Fibroblast of skin of left quadriceps (primary cell): ENCODE data around the gene RAB27B.

Source experiments
- DNase-seq, 2 experiments: peaks; one replicate each; pipeline ENCODE4 v3.0.0-alpha.2; 2013; ENCODE audit warnings: low read depth in 2 of 2

The RAB27B gene

DNA sequence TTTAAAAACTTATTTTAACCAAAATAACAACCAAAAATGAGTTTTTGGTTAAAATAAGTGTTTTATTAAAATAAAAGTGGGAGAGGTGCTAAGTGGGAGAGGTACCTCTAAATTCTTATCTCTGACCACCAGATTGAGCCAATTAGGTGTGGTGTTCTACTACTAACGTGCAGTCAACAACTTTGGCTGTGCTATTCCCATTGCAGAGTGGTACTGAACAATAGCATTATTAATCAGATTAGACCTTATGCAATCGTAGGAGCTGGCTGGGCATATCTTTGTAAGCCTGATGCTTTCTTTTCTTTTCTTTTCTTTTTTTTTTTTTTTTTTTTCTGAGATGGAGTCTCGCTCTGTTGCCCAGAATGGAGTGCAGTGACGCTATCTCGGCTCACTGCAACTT, 38.9 kb downstream of the RAB27B start:
- no peak for DNase-seq

DNA sequence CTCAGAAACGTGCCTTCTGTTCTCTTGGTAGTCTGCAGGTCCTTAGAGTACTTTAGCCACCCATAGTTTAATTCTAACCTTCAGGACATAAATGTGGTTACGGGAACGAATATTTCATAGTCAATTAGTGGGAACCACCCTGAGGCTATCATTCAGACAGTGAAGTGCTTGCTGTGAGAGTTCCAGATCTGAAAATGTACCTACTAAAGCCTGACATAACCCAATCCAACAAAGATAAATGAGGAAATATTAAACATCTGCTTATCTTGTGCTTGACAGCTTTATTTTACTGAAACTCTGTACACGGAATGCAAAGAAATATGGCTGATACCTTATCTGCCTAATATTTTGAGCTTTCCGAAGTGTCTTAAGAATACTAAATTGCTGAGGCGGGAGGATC, 43.0 kb downstream of the RAB27B start:
- DNase-seq, result no peak

DNA sequence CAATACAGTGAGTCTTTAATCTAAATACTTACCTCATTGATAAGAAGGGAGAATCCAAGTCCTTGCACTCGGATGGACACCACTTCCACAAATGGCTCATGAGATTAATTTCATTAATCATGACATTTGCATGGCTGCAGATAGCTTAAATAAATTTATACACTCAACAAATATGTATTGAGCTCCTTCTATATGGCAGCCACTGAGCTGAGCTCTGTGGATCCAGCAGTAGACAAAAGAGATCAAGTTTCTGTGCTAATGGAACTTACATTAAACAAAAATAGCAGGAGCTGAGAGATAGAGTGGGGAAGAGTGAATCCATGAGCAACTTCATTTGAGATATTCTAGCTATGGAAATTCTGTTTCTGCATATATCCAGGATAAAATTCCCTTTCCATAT, 44.4 kb downstream of the RAB27B start:
- DNase-seq, result no peak

DNA sequence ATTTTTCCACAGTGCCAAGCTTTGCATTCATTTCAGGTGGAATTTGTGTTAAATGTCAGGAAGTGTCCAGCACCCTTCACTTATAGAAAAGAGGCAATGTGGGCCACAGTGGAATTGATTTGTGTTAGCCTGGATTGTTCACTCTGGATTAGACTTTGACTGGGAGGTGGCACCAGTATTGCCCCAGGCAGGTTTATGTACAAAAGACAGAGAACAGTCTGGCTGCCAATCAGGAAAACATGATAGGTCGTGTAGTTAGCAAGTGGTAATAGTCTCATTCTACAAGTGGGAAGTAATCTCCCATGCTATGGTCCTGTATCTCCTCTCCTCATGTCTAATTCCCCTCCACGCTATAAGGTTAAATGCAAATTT, 45.6 kb downstream of the RAB27B start:
- DNase-seq, result no peak

DNA sequence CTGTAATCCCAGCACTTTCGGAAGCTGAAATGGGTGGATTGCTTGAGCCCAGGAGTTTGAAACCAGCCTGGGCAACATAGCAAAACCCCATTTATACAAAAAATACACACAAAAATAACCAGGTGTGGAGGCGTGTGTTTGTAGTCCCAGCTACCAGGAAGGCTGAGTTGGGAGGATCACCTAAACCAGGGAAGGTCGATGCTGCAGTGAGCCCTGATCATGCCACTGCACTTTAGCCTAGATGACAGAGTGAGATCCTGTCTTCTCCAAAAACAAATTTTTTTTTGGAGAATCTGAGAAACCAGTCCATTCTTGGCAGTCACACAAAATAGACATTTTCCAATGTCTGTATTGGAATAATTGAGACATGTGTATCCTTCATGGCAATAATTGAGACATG, 46.8 kb downstream of the RAB27B start:
- DNase-seq, result no peak

DNA sequence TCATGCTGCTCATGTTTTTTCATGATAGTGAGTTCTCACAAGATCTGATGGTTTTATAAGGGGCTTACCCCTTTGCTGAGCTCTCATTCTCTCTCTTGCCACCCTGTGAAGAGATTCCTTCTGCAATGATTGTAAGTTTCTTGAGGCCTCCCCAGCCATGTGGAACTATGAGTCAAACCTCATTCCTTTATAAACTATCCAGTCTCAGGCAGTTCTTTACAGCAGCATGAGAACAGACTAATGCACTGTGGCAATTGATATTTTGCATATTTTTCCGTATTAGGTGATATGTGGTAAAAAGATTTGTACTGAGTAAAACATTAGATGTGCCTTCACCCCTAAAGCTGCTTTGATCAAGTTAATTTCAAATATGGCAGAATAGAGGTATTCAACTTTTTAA, 48.8 kb downstream of the RAB27B start:
- no peak for DNase-seq

DNA sequence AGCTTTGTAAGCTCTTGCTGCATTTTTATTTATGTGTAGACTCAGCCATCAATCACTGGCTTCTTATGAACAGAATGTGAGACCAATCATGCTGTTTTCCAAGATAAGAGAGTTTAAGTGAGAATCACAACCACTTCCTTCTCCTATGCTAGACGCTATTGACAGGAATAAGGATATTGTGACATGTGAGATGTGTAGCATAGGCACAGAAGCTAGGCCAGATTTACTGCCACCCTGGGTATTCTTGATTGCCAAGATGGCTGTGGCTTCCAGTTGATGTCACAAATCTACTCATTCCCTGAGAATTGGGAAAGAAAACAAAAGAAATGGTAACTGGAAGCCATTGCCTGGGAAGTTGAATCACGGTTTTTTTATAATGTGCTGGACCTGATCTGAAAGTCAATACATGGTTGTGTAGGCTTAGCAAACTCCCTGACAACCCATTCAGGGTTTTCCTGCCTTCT, 49.9 kb downstream of the RAB27B start:
- DNase-seq, result no peak

DNA sequence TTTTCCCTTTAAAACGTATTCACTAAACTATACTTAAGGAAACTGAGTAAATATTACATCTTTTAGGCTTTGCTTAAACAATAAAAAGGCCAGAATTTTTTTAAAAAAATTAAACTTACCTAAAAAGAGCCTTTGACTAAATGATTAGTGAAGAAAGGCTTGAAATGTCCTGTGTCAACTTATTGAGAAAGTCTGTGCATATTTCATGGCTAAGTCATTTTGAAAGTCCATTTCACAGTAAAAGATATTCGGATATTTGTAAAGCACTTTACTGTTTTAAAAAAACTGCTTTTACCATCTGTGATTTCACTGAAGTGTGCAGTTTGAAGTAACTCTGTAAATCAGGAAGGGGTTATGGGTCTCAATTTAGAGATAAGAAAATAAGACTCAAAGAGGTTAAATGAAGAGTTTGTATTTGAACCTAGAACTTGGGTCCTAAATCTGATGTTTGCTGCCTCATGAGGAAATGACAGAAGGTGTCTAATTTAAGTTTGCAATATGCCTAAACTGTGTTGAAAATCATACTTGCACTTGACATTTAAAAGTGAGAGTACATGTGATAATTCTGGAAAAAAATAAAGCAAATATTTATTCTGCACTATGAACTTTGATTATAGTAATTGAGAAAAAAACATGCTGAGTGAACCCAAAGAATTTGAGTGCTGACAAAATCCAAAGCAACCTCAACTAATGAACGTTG, 50.5 kb downstream of the RAB27B start:
- DNase-seq, result no peak

DNA sequence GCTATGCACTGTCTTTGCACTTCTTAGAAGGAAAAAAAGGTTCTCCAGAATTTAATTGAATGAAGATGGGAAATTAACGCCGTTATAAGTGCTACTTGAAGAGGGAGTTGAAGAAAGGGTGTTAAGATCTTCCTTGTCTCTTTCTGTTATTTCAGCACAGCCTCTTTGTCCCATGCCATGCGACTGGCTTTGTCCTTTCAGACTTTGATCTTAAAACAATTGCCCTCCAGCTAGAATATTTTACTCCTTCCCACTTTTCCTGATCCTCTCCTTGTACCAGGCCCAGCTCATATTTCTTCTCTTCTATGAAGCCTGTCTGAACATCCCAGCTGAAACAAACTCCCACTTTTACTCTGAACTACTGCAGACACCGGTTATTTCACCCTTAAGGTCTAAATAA, 51.4 kb downstream of the RAB27B start:
- no peak for DNase-seq

DNA sequence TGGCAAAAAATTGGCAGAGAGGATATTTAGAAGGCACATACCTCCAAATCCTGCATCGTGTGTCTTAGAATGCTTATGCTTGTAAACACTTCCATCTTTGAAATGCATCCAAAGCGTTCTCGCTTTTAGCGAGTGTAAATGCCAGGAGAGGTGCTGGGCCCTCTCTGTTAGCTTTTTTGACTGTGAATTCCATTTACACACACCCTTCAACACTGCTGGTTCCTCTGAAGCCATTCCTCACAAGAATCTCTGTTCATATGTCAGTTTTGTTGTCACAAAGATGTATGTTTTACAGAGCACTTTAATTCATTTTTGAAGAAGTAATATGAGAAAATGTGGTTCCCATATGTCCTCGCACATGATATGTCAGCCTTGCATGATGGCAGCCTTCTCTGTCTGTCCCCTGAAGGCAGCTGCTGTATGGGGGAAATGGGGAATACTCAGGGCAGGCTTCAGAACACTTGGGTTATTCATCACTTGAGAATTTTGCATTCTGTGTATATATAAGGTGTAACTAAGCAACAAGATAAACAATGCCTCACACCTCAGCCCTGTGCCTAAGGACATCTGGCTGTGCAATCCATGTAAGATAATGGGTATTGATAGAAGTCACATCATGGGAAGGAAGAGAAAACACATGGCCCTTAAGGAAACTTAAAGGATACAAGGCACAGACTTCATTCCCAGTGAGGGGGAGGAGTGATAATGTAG, 52.3 kb downstream of the RAB27B start:
- peak; percentile 46 to 50 for DNase-seq

DNA sequence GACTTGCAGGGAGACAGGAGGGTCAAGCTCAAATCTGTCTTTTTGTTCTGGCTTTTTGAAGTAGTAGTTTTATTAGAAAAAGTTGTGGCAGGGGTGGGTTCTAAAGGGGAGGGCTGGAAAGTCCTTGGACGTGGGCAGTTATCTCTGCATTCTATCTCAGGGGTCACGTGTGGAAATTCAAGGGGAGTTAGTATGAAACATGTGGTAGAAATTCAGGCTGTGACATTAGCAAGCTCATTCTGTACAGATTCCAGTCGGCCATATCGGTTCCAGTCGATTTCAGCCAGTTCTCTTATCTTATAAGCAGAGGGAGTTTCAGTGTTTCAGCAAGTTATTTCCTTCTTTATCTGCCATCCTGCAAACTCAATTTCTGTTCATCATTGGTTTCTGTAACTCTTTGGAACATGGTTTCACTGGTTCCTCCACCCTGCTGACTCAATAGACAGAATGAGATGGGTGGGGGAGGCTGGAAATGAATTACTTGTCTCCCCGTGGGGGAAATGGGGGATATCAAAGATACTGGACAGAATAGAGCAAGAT, 53.0 kb downstream of the RAB27B start:
- DNase-seq, result no peak

DNA sequence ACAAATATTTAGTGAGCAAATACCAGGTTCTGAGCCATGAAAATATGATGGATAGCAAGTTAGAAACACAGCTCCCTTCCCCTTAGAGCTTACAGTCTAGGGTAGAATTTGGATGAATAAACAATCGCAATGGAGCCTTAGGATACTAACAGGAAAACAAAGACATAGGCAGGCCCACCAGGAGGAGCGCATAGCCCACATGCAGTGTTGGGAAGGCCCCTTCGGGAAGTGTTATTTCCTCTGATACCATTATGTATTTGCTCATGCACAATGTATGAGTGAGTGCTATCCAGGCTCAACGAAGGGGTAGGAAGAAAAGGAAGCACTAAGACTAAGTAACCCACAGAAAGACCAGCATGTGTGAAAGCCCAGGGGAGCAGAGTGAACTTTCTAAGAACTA, 54.0 kb downstream of the RAB27B start:
- no peak for DNase-seq

DNA sequence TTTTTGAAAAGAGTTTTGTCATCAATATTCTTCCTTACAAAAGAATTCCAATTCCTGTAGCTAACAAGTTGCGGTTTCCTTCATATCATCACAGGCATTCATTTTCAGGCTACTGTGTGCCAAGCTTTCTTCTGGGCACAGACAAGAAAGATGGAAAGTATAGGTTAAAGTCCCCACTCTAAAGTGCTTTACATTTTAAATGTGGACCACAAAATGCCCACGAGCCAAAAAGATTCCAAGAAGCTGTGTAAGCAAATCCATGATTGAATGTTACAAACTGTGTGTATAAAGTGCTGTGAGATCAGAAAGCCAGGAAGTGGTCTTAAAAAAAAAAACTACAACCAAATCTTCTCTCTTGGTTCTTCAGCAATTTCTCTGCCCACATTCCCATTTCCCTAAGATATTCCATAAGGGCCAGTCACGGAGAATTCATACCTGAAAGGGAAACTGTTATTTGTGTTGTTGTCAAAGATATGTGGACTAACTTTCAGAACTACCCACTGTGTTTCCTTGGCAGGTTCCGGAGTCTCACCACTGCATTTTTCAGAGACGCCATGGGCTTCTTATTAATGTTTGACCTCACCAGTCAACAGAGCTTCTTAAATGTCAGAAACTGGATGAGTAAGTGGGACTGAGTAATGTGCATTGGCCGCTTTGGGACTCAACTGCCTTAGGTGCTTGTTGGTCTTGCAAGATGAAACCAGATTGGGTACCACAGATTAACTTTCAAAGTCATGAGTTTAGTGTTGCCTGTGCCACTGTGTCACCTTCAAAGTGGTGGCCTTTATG, 55.7 kb downstream of the RAB27B start:
- no peak for DNase-seq

DNA sequence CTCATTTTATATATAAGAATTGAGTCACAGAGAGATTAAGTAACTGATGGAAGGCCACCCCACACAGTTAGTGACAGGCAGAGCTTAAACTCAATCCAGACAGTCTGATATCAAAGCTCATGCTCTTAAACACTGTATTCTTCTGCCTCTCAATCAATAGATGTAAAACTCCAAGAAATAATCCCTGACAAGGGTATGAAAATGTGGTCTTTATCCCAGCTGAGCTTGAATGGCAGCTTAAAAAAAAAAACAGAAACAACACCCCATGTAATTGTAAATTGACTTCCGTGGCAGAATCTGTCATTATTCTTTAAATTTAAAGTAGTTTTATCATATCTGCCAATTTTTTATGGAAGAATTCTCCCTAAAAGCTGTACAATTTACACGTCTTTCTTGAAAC, 60.1 kb downstream of the RAB27B start:
- DNase-seq, result no peak

DNA sequence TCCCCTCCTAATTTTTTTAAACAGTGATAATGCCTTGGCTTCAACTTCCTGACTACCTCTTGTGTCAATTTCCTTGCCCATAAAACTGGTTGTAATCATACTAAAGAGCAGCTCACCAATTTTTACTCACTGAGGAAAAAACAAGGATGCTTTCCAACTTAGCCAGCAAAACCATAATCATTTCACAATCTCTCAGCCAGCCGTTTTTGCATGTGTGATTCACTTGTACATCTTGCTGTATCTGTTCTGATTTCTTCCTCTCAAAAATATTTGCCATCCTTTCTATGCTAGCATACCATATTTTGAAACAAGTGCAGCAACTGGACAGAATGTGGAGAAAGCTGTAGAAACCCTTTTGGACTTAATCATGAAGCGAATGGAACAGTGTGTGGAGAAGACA, 60.7 kb downstream of the RAB27B start:
- peak; percentile 39 to 40 for DNase-seq

DNA sequence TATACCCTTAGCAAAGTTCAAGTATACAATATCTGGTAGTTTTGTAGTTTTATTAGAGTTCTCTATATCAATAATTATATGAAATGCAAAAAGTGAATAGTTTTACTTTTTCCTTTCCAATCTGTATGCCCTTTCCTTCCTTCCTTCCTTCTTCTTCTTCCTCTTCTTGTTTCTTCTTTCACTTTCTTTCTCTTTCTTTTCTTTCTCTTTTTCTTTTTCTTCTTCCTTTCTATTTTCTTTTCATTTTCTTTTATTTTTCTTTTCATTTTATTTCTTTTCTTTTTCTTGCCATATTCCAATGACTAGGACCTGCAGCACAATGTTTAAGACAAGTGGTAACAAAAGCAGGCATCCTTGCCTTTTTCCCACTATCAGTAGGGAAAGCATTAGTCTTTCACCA, 71.2 kb downstream of the RAB27B start:
- DNase-seq, result no peak

DNA sequence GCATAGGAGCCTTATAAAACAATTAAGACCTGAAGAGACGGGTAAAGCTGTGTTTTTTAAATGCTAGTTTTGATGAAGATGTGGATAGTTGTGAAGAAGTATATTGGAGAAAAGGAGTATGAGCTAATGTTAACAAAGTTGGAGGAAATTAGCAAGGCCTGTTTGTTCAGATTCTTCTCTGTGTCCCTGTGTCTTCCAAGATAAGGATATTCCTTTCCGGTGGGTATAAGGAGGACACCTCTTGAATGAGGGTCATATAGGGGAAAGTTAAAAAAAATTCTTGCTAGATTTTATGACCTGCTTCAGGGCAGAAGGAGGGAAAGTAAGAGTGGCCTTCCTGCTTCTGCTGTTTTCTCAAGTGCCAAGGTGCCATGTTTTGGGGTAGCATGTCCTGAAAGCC, 72.0 kb downstream of the RAB27B start:
- DNase-seq, result no peak

DNA sequence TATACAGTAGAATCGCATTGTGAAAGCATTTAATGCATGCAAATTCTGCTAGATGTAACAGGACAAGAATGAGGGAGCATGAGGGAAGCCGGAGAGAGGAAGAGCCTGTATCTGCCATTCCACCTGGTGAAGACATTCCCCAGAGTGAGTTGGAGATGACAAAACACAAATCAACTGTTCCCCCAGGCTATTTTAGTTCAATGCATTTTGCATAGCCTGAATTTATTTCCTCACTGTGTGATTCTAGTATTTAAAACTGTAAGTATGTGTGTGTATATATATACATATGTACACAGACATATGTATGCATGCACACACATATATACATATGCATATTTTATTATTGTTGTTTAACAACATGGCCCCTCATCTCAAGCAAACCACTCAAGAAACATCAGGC, 76.3 kb downstream of the RAB27B start:
- no peak for DNase-seq

DNA sequence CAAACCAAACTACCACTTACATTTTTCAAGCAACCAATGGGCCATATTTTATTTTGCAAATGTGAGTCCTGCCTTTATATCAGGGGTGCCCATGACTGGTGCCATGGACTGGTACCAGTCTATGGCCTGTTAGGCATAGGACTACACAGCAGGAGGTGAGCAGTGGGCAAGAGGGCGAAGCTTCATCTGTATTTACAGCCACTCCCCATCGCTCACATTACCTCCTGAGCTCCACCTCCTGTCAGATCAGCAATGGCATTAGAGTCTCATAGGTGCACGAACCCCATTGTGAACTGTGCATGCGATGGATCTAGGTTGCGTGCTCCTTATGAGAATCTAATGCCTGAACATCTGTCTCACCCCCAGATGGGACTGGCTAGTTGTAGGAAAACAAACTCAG, 77.4 kb downstream of the RAB27B start:
- no peak for DNase-seq

DNA sequence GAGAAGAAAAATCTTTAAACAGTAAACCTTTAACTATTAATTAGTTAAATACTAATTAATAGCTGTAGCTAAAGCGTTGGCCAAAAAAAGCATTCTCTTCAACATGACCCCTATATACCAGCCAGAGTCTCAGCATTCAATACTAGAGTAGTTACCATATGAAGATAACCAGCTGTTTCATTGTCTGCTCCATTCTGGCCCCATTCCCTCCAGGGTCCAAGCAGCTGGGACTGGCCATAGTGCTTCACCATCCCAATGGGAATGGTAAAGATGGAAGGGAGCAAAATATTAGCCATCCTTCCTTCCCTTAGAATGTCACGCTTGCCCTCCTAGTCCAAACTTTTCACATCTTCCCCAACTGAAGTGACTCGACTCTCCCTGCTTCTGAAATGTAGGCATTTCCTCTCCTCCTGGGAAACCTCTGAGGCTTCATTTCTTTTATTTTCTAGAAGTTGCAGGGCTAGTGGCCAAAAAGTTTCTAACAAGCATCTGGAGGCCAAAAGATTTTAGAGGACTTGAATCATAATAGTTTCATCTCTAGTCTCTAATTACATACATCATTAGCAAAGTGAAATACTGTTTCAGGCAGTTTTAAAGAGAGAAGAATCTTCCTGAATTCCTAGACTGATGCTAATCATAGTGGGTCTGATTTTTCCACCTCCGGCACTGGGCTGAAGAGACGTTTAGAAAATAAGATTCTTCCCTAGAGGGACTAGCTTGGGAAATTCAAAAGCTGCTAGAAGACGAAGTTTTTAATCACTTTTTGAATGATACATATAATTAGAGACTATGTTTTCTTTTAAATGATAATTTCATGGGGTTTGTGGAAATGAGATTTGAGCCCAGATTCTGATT, 78.3 kb downstream of the RAB27B start:
- peak; percentile 58 for DNase-seq

DNA sequence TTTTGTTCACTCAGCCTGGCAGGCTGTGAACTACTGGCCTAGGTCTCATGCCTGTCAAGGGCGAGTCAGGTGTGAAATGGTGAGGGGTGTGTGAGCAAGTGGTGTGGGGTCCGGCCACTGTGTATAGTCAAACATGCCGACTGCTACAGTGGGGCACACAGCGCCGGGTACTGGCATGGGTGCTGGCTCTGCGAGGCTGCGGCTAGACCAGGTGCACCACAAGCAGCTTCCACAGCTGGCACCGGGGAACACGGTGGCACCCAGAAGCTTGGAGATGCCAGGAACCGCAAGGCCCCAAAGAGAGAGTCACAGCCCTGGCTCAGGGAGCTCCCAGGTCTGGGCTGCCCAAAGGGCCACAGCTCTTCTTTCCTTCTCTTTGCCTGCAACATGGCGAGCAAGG, 81.3 kb downstream of the RAB27B start:
- DNase-seq, result no peak
